Measurements from ENCODE around the gene PLEKHG7.

GRCh38 chr12:92736605-92737004 is 33.8 kb downstream of the PLEKHG7 start:
- TF ChIP-seq CTCF (IDR thresholded peaks at IDR 0.05; ENCODE audit: low read length) (no peak), EZH2 (IDR thresholded peaks at IDR 0.05; ENCODE audit: borderline replicate concordance, low read length) (no peak)

All from OCI-LY1 (cell line).